HT1080 (cell line): ENCODE measurements around the gene CRIM1. TPM values are rescaled to one million over a fixed set of nuclear protein-coding genes. Genes with fewer than 3 reads are reported as not detected.

ENCODE experiments used
- DNase-seq: peaks from one replicate; pipeline ENCODE4 v3.0.0-alpha.2; 2015; ENCODE audit warnings: low read depth
- total RNA-seq: library from RNA; depleted of rRNA; stranded (reverse); fragments of >200 nt; shearing (Covaris generic); gene quantifications from 2 replicates; pipeline ENCODE4 v1.2.3, GENCODE V29; 2014

The CRIM1 gene
- total RNA-seq, 1 experiment from 2014 or later: 135 TPM

DNA sequence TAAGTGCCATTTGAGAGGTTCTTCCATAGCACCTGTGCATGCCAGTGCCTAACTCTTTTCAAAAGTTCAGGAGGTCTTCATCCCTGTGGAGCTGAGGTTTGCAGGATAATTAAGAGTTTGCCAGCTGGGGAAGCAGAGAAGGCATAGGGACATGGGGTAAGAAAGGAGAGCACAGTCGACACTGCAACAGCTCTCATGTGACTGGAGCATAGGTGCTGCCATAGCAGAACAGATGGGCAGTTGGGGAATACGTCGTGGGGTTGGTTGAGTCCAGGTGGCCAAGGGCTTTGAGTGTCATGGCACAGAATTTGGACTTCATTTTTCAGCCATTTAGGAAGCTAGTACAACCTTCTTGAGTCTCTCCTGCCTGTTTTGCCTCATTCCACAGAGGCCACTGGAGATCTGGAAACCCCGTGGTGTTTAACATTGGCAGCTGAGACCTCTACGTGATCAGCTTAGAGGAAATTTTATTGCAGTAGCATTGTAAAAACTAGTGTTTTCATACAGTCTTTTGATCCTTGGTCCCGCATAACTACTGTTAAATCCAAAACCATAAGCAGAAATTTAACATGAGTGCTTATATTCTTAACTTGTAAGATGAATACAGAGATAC, 65.1 kb downstream of the CRIM1 start:
- DNase-seq: no peak

- DNase-seq: no peak
Observed at GRCh38 chr2:36421379-36421778, 65.8 kb downstream of the CRIM1 start.

- DNase-seq: no peak
Observed at GRCh38 chr2:36423172-36423571, 67.6 kb downstream of the CRIM1 start.

- DNase-seq: no peak
Observed at GRCh38 chr2:36423619-36424120, 68.1 kb downstream of the CRIM1 start.

DNA sequence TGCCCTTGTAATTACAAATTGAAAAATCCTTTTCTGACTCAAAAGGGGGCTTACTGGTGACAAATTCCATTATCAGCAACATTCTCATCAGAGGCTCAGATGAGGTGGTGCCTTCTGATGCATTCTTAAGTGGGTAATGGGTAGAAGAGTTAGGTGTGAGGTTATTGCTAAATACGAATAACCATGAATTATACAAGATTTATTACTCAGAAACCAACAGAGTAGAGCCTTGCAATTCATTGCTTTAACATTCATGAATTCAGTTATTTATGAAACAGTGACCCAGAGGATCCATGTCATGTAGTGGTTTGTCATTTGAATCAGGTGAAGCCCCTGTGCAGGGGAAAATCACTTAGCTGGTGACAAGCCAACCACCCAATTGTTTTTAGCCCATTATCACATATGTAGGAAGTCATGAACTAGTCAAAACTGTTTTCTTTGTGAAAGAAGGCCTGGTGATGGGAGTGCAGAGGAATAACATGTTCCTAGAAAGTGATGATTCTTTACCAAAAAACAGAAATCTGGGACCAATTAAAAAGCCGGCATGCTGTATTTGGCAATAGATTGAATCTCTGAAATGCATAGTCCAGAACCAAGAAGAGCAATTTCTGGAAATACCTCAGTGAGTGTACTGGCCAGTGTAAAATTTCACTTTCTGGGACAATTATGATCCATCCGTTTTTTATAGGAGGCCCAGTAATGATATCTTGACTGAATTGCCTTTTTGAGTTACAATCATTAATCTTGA, 70.2 kb downstream of the CRIM1 start:
- no peak for DNase-seq

GRCh38 chr2:36427790-36428243, 72.2 kb downstream of the CRIM1 start:
- no peak for DNase-seq

- DNase-seq: no peak
Observed at GRCh38 chr2:36430549-36430948, 75.0 kb downstream of the CRIM1 start.

- no peak for DNase-seq
Observed at GRCh38 chr2:36432479-36432878, 76.9 kb downstream of the CRIM1 start.

GRCh38 chr2:36433311-36434217, 78.0 kb downstream of the CRIM1 start:
- DNase-seq: no peak

DNA sequence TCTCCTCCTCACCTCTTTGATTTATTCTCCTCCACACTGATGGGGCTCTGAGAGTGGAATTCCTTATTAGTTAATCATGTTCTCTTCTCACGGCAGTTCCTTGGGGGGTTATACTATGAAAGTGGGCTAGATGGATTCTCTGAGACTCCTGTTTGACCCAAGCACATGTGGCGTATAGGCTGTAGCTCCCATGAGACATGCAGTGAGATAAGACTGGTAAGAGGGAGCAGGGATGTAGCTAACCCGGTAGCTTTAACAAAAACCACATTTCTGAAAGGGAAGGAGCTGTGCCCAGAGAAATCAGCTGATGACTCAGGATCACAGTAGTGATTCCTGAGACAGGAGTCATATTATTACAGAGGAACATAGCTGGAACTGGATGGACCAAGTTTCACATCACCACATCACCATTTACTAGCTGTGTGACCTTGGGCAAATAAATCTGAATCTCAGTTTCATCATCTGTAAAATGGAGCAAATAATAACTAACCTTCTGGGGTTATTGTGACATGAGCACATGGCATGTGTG, 82.9 kb downstream of the CRIM1 start:
- DNase-seq: peak; percentile 97

- DNase-seq: no peak
Observed at GRCh38 chr2:36439084-36439483, 83.5 kb downstream of the CRIM1 start.

DNA sequence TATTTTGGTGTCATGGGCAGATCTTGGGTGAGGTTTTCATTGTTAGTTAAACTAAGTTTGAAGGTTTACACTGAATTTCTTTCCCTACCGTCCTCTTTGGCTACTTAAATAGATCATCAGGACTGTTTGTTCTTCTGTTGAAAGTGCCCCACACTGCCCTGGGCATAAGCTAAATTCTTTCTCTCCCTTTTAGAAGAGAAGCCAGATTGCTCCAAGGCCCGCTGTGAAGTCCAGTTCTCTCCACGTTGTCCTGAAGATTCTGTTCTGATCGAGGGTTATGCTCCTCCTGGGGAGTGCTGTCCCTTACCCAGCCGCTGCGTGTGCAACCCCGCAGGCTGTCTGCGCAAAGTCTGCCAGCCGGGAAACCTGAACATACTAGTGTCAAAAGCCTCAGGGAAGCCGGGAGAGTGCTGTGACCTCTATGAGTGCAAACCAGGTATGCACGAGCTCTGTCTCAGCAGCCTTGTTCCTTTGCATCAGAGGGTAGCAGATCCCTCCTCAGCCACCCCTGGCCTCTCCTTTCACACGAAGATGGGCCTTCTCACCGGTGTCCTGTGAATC, 85.6 kb downstream of the CRIM1 start:
- no peak for DNase-seq

DNA sequence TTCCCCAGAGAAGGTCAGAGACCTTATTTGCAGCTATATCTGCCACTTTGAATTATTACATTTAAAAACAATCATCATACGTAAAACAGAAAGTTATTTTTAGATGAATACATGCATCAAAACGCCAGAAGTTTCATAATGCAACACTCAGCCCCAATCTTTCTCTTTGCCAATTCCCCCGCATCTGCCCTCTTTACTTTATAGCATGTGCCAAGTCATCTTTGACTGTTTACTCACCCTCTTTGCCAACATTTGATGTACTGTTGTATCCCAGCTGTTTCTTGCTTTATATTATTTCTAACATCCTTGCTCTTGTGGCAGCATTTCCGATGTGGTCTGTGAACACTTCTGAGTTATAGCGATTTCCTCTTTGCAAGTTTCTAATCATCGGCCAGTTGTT, 86.2 kb downstream of the CRIM1 start:
- DNase-seq: no peak

GRCh38 chr2:36444216-36444936, 88.8 kb downstream of the CRIM1 start:
- no peak for DNase-seq

- DNase-seq: no peak
Observed at GRCh38 chr2:36445185-36445866, 89.7 kb downstream of the CRIM1 start.

DNA sequence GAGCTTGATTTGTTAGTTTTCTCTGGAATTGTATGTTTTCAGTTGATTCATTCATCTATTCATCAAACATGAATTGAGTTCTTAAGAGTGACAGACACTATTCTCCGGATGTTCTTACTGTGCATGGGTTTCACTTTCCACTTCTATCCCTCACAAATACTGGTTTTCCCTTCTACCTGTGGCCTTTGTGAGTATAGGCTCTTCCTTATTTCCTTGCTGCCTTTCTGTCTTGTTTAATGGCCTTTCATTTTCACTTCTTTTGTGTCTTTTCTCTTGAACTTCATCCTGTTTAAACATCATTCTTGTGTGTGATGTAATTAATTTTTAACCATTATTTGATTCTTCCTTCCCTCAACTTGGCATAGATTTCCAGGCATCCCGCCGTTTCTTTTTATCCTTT, 90.7 kb downstream of the CRIM1 start:
- no peak for DNase-seq

GRCh38 chr2:36449213-36449612, 93.6 kb downstream of the CRIM1 start:
- DNase-seq: no peak

DNA sequence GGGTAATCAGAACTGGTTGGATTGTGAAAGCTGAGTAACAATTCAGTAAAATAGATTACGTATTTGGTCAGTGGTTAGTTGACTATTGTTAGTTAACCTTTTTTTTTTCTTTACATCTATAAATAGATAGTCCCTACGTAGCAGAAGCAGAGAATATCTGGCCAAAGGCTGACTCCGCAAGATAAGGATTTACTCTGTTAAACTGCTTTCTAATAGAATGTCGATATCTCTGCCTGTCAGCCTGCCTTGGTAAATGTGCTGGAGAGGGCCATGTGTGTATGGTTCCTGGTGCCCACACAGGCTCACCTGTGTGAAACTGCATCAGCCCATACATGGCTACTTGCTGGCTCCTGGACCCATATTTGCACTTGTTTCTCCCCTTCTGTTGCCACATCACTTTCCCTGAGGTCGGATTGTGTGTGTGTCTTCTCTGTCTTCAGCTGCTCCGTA, 94.4 kb downstream of the CRIM1 start:
- DNase-seq: no peak

DNA sequence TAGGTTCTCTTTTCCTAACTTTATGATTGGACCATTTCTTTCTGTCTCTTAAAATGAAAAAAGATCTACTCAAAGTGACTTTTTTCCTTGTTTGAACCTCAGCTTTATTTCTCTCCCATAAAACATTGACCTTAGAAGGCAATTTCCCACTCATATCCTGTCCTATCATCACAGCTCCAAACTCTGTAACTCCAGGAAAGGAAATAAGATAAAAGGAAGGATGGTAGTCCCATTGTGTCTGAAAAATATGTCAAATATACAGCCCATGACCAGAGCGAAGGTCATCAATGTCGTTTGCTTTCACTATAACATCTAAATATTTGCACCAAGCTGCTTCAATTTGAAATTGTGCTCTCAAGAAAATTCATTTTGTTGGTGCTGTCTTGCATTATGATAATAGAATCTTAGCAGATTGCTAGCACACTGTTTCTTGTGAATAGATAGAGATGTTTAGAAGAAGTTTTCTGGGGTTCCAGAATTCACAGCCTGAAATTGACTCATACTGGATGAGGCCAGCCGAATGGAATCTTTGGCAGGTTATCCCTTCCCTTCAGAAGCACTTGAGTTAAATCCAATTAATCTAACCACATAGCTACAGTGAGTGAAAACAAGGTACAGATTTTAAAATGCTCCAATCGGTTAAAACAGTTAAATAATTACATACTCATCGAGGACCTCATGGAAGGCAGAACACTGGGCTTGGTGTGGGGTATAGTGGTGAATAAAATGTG, 95.1 kb downstream of the CRIM1 start:
- DNase-seq: peak; percentile 84
